ENCODE measurements around the gene PMS2.
A peak's percentile ranks its signal among the peaks of the same experiment; 100 is the strongest.

PMS2 gene

DNA sequence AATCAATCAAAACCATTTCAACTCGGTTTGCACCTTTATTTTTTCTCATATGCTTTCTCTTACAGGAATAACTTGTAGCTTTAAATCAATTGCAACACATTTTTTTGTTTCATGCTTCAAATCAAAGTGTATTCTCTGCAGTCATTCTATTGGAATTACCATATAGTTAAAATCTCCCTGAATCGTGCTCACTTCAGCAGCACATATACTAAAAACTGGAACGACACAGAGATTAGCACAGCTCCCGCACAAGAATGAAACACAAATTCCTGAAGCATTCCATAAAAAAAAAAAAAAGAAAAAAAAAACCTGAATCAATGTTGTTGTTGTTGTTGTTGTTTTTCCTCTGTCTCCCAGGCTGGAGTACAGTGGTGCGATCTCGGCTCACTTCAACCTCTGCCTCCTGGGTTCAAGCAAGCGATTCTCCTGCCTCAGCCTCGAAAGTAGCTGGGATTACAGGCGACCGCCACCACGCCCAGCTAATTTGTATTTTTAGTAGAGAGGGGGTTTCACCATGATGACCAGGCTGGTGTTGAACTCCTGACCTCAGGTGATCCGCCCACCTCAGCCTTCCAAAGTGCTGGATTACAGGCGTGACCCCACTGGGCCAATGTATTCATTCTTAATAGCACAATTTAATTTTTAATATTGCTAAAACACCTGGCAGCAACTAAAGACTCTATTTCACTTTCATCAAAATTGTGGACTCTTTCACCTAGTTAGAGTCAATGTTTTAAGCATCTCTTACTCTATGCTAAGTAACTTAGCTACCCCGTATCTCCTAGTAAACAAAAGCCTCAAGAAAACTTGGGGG lies 48.7 kb upstream of the PMS2 start:
- H3K36me3 ChIP-seq (ENCODE audit: control insufficient read depth in 2 of 2, insufficient read depth in 1 of 2, low read length in 2 of 2) = peaks cover 14 to 16% of the 10 kb centered on the region in 2 experiments
- POLR2A ChIA-PET = no interaction called here
- CTCF ChIA-PET = interaction anchor here (0.6 to 1.6 kb wide), 5 partner anchors 31 to 173 kb away, joined by 3 to 6 read pairs (median 3); no protein-coding TSS in a partner anchor
- no peaks in the 10 kb centered on the region for H3K9me3 ChIP-seq (ENCODE audit: control insufficient read depth, insufficient read depth, low read depth, low read length)
- H3K27ac ChIP-seq (ENCODE audit: extremely low read depth, low read depth, low read length) = peak overlapping the region; percentile 96; the same call in 1 of the 2 replicates
- peaks cover 3% of the 10 kb centered on the region for H3K4me1 ChIP-seq (ENCODE audit: control insufficient read depth, insufficient read depth, low read length)
- H3K4me3 ChIP-seq (ENCODE audit: low read depth, low read length) = peak overlapping the region; percentile 92
- TF ChIP-seq SETDB1 (IDR thresholded peaks at IDR 0.05; ENCODE audit: insufficient read length, low read length) (no peak), ZNF23 (tag by site-specific recombination; IDR thresholded peaks at IDR 0.05; ENCODE audit: borderline replicate concordance) (no peak), KLF8 (tag by site-specific recombination; IDR thresholded peaks at IDR 0.05) (no peak), GLIS2 (tag by site-specific recombination; IDR thresholded peaks at IDR 0.05) (no peak), KLF1 (tag by site-specific recombination; IDR thresholded peaks at IDR 0.05) (peak; percentile 64), ZNF621 (tag by site-specific recombination; IDR thresholded peaks at IDR 0.05) (no peak), KLF10 (tag by site-specific recombination; IDR thresholded peaks at IDR 0.05) (no peak), ZNF350 (tag by site-specific recombination; IDR thresholded peaks at IDR 0.05) (no peak), GLI4 (tag by site-specific recombination; IDR thresholded peaks at IDR 0.05) (no peak), IKZF3 (tag by site-specific recombination; IDR thresholded peaks at IDR 0.05) (no peak), ZNF211 (tag by site-specific recombination; IDR thresholded peaks at IDR 0.05; ENCODE audit: low read depth) (no peak), ZNF394 (tag by site-specific recombination; IDR thresholded peaks at IDR 0.05; ENCODE audit: borderline replicate concordance) (no peak), HOXD13 (CRISPR knock-in tag; IDR thresholded peaks at IDR 0.05; ENCODE audit: borderline replicate concordance) (no peak), ZNF37A (tag by site-specific recombination; IDR thresholded peaks at IDR 0.05) (no peak), KLF9 (tag by site-specific recombination; IDR thresholded peaks at IDR 0.05; ENCODE audit: low read depth) (peak; percentile 44; the same call in 1 of the 2 replicates), ZNF585B (tag by site-specific recombination; IDR thresholded peaks at IDR 0.05) (no peak), OSR2 (tag by site-specific recombination; IDR thresholded peaks at IDR 0.05) (no peak), ZNF555 (tag by site-specific recombination; conservative IDR thresholded peaks at IDR 0.05) (no peak), ZFP69B (tag by site-specific recombination; IDR thresholded peaks at IDR 0.05) (no peak), ZNF324 (tag by site-specific recombination; IDR thresholded peaks at IDR 0.05) (no peak), ZFP41 (tag by site-specific recombination; IDR thresholded peaks at IDR 0.05; ENCODE audit: borderline replicate concordance) (no peak)
- TF ChIP-seq, protein P1, sequence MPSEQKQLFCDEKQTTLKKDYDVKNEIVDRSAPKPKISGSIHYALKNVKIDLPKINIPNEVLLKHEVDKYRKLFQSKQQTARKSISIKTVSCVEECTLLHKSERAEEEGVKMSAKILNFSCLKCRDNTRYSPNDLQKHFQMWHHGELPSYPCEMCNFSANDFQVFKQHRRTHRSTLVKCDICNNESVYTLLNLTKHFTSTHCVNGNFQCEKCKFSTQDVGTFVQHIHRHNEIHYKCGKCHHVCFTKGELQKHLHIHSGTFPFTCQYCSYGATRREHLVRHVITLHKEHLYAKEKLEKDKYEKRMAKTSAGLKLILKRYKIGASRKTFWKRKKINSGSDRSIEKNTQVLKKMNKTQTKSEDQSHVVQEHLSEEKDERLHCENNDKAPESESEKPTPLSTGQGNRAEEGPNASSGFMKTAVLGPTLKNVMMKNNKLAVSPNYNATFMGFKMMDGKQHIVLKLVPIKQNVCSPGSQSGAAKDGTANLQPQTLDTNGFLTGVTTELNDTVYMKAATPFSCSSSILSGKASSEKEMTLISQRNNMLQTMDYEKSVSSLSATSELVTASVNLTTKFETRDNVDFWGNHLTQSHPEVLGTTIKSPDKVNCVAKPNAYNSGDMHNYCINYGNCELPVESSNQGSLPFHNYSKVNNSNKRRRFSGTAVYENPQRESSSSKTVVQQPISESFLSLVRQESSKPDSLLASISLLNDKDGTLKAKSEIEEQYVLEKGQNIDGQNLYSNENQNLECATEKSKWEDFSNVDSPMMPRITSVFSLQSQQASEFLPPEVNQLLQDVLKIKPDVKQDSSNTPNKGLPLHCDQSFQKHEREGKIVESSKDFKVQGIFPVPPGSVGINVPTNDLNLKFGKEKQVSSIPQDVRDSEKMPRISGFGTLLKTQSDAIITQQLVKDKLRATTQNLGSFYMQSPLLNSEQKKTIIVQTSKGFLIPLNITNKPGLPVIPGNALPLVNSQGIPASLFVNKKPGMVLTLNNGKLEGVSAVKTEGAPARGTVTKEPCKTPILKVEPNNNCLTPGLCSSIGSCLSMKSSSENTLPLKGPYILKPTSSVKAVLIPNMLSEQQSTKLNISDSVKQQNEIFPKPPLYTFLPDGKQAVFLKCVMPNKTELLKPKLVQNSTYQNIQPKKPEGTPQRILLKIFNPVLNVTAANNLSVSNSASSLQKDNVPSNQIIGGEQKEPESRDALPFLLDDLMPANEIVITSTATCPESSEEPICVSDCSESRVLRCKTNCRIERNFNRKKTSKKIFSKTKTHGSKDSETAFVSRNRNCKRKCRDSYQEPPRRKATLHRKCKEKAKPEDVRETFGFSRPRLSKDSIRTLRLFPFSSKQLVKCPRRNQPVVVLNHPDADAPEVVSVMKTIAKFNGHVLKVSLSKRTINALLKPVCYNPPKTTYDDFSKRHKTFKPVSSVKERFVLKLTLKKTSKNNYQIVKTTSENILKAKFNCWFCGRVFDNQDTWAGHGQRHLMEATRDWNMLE (tag by site-specific recombination; conservative IDR thresholded peaks at IDR 0.05; ENCODE audit: low read depth) = no peak
- TF ChIP-seq, protein P2, sequence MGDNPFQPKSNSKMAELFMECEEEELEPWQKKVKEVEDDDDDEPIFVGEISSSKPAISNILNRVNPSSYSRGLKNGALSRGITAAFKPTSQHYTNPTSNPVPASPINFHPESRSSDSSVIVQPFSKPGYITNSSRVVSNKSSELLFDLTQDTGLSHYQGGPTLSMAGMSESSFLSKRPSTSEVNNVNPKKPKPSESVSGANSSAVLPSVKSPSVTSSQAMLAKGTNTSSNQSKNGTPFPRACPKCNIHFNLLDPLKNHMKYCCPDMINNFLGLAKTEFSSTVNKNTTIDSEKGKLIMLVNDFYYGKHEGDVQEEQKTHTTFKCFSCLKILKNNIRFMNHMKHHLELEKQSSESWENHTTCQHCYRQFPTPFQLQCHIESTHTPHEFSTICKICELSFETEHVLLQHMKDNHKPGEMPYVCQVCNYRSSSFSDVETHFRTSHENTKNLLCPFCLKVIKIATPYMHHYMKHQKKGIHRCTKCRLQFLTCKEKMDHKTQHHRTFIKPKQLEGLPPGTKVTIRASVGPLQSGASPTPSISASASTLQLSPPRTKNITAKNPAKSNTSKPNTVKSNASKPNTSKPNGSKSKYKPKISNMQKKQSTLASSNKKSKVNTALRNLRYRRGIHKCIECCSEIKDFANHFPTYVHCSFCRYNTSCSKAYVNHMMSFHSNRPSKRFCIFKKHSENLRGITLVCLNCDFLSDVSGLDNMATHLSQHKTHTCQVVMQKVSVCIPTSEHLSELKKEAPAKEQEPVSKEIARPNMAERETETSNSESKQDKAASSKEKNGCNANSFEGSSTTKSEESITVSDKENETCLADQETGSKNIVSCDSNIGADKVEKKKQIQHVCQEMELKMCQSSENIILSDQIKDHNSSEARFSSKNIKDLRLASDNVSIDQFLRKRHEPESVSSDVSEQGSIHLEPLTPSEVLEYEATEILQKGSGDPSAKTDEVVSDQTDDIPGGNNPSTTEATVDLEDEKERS (tag by site-specific recombination; IDR thresholded peaks at IDR 0.05) = no peak
- TF ChIP-seq, protein P3, sequence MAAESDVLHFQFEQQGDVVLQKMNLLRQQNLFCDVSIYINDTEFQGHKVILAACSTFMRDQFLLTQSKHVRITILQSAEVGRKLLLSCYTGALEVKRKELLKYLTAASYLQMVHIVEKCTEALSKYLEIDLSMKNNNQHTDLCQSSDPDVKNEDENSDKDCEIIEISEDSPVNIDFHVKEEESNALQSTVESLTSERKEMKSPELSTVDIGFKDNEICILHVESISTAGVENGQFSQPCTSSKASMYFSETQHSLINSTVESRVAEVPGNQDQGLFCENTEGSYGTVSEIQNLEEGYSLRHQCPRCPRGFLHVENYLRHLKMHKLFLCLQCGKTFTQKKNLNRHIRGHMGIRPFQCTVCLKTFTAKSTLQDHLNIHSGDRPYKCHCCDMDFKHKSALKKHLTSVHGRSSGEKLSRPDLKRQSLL (tag by site-specific recombination; IDR thresholded peaks at IDR 0.05) = no peak
- TF ChIP-seq, protein P4, sequence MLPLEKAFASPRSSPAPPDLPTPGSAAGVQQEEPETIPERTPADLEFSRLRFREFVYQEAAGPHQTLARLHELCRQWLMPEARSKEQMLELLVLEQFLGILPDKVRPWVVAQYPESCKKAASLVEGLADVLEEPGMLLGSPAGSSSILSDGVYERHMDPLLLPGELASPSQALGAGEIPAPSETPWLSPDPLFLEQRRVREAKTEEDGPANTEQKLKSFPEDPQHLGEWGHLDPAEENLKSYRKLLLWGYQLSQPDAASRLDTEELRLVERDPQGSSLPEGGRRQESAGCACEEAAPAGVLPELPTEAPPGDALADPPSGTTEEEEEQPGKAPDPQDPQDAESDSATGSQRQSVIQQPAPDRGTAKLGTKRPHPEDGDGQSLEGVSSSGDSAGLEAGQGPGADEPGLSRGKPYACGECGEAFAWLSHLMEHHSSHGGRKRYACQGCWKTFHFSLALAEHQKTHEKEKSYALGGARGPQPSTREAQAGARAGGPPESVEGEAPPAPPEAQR (tag by site-specific recombination; IDR thresholded peaks at IDR 0.05) = no peak
- TF ChIP-seq, protein P5, sequence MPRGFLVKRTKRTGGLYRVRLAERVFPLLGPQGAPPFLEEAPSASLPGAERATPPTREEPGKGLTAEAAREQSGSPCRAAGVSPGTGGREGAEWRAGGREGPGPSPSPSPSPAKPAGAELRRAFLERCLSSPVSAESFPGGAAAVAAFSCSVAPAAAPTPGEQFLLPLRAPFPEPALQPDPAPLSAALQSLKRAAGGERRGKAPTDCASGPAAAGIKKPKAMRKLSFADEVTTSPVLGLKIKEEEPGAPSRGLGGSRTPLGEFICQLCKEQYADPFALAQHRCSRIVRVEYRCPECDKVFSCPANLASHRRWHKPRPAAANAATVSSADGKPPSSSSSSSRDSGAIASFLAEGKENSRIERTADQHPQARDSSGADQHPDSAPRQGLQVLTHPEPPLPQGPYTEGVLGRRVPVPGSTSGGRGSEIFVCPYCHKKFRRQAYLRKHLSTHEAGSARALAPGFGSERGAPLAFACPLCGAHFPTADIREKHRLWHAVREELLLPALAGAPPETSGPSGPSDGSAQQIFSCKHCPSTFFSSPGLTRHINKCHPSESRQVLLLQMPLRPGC (tag by site-specific recombination; IDR thresholded peaks at IDR 0.05) = no peak
